ENCODE data around the gene DCAF11.
A peak's percentile ranks its signal among the peaks of the same experiment; 100 is the strongest.

DCAF11 gene

DNA sequence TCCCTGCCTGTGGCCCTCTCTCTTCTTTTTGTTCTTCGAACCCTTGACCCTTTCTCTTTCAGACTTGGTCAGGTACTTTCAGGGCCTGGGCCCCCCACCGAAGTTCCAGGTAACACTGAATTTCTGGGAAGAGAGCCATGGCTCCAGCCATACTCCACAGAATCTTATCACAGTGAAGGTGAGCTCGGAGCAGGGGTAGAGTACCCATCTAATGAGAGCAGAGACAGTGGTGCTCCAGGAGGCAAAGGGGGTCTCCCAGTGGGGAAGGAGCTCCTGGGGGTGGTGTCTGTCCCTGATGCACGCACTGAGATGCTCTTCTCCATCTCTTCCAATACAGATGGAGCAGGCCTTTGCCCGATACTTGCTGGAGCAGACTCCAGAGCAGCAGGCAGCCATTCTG lies 51.2 kb downstream of the DCAF11 start:
- no peak for DNase-seq

DNA sequence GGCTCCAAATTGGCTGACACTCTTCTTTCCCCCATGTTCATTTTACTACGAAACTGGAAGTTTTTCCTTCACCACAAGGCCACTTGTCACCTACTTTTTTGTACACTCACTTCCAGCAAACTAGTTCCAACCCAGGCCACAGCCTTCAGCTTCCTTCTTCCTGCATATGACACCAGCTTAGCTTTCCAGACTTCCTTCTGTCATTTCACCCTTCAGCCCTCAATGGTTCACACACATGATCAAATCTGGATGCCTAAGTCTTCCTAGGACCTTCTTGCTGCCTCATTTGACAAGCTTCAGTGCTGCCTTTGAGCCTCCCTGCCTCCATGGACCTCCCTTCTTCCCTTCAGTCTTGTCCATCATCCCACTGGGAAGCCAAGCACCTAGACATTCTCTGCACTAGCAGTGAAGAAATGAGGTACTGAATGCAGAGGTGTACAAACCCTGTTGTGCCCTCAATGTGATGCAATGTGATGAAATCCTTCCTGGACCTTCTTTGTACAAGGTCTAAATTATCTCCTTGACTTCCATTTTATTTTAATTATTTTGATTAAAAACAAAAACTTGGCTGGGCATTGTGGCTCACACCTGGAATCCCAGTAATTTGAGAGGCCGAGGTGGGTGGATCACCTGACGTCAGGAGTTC lies 53.0 kb downstream of the DCAF11 start:
- DNase-seq = no peak

DNA sequence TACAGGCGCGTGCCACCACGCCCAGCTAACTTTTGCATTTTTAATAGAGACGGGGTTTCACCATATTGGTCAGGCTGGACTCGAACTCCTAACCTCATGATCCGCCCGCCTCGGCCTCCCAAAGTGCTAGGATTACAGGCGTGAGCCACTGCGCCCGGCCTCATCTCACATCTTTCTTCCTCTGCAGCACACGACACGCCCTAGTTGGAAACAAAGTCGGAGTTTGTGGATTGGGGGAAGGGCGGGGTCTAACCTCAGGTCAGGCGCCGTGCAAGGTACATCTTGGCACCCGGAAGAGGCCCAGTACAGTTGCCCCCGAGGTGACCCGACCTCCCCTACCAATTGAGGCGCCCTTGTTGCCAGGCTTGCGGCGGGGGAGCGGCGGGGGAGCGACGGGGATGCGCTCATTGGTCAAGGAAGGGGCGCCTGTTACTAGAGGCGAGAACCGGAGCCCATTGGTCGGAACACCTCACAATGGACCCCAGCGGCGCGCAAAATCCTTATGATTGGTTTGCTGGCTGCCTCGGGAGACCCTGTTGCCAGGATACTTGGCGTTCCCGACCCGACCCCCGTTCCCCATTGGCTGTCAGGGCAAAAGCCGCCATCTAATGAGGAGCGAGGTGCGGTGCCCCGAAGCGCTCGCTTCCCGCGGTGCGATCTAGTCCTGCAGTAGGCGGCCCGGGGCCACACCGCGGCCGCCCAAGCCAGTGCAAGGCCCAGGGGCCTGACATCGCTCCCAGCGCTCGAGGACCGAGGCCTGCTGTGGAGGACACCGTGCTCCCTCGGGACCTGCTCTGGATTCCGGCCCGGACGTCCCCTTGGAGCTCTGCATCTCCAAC lies 57.1 kb downstream of the DCAF11 start, which contains the start of gene REC8:
Gene REC8 (plus strand): TSS at position 659 of the 839 bp plus-strand sequence. CDS start 473 bp downstream, outside the sequence.
- peak; percentile 83 for DNase-seq

DNA sequence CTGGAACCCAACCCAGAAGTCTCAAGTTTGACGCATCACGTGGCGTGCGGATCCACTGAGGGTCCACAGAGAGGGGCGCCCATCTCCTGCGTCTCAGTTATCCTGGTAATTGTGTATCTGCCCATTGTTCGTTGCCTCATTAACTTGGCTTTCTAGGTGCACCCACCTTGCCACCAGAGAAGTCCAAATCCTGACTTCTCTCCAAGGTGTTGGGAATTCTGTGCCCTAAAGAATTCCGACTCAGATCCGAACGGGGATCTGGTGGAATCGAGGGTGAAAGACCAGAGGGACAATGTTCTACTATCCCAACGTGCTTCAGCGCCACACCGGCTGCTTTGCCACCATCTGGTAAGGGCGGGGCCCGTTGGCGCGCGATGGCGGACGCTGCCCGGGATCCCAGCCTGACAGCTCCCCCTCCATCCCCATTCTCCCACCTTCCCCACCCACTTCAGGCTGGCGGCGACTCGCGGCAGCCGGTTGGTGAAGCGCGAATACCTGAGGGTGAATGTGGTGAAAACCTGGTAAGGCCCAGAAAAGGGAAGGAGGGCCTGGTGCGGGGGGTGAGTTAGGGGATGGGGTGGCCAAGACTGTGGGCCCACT lies 57.8 kb downstream of the DCAF11 start:
- DNase-seq = no peak

- no peak for DNase-seq
Measured at GRCh38 chr14:24172871-24173281, 58.3 kb downstream of the DCAF11 start.
